NCI-H2081 (cell line): ENCODE measurements around the gene SULT1E1.
"Not testable (repeated sequence)": the region's sequence is repeated elsewhere in the genome, so short reads cannot be mapped to it uniquely, and the experiment has no call there.

Source experiments
- DNase-seq, 2 experiments: peaks; one replicate each; lab custom pipeline; 2025; lab: John Stamatoyannopoulos, UW

Gene SULT1E1

GRCh38 chr4:69843301-69843700 lies 16.6 kb downstream of the SULT1E1 start:
- no peak for DNase-seq

- DNase-seq: no peak
Observed at GRCh38 chr4:69838977-69839376, 21.0 kb downstream of the SULT1E1 start.

DNA sequence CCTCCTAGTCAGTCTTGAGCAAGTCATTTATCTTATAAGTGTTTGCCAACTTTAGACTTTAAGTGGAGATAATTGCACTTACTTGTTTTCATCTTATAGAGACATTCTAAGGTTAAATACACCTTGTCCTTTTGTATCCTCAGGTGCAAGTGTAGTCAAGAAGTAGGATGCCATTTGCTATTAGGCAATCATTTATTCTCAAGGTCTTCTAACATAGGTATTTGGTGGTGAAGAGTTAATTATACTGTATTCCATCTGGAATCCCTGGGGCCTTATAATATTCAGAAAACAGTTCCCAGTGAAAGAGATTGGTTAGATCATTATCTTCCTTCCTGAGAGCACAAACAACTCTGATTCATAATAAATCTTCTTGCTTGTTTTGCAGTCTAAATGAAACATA lies 23.7 kb downstream of the SULT1E1 start:
- DNase-seq: no peak

DNA sequence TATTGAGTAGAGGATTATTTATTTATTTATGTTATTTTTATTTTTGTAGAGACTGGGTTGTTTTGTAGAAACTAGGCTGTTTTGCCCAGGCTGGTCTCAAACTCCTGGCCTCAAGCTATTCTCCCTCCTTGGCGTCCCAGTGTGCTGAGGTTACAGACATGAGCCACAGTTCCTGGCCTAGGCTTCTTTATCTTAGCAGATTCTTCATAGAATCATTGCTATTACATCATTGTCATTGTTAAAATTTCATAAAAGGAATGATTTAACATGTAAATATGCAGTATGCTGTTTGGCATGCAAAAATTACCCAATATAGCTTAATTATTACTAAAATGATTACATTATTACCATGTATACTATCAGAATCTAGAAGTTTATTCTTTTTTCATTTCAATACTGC lies 24.2 kb downstream of the SULT1E1 start:
- DNase-seq: no peak

GRCh38 chr4:69833251-69833650 lies 26.7 kb downstream of the SULT1E1 start:
- no peak for DNase-seq

DNA sequence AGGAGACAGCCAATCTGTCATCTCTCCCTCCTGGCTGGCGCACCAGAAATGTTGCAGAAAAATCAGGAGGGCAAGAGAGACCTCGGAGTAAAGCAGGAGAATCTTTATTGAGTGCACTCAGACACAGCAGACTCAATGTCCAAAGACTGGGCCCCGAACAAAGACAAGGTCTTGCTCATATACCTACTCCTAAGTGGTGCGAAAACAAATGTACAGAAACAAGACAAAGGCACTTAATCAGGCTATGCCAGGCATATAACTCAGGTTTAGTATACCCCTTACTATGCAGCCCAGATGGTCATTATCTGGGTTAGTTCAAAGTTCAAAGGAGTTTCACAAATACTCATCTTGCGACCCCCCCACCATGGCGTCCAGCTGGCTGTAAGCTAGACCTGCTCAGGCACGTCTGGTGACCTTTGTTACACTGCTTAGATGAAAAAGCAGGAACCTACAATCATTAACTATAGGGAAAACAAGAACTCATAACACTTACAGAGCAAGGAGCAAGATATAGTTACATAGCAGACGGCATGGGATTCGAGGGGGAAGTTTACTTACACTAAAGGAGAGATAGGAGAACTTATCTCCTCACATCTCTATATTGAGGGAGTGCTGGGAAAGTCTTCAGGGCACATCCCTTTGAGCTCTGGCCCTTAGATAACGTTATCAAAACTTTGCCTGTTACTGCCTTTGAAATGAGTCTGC lies 27.5 kb downstream of the SULT1E1 start:
- DNase-seq: no peak

DNA sequence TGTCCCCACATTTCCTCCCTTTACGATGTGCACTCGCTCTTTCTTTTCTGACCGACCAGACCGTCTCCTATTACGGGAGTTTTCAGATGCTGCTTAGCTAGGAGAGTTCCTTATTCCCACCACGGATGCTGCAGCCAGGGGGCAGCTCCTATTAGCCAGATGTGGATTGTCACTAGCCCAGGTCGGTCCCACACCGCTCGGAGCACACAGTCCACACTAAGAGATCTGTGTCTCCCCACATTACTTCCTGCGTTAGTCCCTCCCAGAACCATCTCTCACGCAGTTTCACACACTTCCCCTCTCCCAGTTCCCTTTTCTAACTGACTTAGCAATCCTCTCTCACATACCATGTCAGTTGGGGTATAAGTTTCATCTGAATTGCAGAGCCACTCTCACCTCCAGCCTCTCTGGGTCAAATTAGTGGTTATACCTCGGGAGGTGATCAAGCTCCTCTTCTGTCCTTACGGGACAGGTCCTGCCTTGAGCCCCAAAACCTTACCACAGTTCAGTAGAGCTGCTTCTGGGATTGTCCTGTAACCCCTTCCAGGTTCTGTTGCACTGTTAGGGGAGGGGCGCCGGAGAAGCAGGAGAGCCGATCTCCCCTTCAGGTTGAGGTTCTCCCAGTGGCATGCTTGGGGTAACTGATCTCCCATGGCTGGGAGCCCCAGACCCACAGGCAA lies 28.2 kb downstream of the SULT1E1 start:
- no peak for DNase-seq

DNA sequence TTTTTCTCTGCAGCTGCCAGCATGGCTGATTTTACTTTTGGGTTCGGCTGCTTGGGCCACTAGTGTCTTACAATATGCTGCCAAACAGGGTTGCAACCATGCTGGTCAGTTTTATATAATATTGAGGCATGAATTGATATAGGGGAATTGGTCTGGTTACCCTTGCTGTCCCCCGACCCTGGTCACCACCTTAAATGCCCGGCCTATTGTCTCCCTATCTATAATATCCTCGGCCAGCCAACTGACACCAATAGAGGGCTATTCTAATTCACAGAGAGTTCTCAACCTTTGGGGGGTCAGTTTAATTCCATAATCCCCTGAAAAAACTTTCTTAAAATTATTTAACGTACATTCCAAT lies 28.7 kb downstream of the SULT1E1 start:
- no peak for DNase-seq

- DNase-seq: peak; percentile 31 to 54
Observed at GRCh38 chr4:69830560-69831269, 29.2 kb downstream of the SULT1E1 start.

GRCh38 chr4:69830192-69830559 lies 29.8 kb downstream of the SULT1E1 start:
- DNase-seq: no peak

DNA sequence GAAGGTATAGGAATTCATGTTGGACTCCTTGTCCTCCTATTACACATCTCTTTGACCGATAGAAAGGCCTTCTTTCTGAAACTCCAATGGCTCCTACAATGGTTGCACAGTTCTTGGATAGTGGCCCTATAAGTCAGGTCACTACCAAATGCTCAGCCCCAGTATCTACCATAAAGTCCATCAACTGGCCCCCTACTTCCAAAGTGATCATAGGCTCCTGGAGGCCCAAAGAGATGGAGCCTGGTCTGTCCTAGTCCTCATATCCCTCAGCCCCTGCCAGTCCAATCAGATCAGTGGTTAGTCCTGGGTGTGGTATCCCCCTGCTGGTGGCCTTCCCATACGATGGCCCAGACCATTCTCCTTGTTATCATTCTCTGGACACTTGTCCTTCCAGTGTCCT lies 30.3 kb downstream of the SULT1E1 start:
- DNase-seq: no peak

- DNase-seq: no peak
Observed at GRCh38 chr4:69828828-69829227, 31.1 kb downstream of the SULT1E1 start.

- not testable (repeated sequence) for DNase-seq
Observed at GRCh38 chr4:69825056-69825455, 34.9 kb downstream of the SULT1E1 start.

GRCh38 chr4:69823481-69824186 lies 36.3 kb downstream of the SULT1E1 start:
- DNase-seq: peak; percentile 5 to 45

GRCh38 chr4:69823048-69823447 lies 36.9 kb downstream of the SULT1E1 start:
- DNase-seq: no peak

DNA sequence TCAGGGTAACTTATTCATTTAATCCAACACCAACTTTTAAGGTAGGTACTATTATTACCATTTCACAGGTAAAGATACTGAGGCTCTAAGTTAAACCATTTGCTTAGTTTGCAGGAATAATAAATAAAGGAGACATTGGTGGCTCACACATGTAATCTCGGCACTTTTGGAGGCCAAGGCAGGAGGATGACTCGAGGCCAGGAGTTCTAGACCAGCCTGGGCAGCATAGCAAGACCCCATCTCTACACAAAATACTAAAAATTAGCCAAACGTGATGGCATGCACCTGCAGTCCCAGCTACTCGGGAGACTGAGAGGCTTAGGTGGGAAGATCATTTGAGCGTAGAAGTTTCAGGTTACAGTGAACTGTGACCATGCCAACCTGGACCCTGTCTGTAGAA lies 37.7 kb downstream of the SULT1E1 start:
- no peak for DNase-seq

DNA sequence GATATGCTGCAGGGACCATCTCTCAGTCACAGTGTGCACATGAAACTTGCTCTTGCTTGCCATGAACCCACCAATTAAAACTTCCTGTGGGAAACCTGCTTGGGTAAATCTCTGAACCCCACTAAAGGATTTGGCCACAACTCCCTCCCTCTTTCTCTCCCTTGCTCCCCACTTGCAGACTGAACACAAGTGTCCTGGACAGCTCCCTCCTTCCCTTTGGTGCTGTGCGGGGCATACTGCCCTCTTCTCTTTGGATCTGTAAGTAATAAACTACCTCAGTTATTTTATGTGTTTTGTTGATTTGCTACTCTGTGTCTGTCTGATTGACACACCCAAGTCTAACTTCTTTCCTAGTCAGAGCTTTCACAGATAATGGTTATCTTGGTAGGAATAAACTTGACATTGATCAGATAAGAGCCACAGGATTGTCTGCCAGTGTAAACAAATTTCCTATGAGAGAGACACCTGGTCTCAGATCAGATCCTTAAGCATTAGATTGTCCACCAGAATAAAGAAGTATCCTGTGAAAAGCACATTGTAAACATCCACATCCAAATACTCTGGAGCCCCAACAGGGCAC lies 41.8 kb downstream of the SULT1E1 start:
- no peak for DNase-seq

GRCh38 chr4:69816236-69816635 lies 43.7 kb downstream of the SULT1E1 start:
- no peak for DNase-seq

DNA sequence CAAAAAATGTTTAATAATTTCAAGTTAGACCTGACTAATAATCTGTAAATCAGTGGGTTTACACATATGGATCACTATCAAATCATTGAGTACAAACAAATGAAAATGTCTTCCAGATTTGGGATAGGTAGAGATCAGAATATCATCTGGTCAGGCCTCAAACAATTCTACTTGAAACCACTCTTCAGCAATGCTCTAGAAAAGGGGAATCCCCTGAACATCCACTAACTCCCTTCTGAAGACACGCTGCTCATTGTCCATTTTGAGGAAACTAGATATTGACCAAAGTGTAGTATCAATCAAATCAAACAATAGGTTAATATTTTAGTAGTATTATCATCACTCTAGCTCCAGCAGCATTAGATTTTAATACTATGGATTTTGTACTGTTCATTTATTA lies 46.3 kb downstream of the SULT1E1 start:
- DNase-seq: no peak

- no peak for DNase-seq
Observed at GRCh38 chr4:69811166-69811565, 48.8 kb downstream of the SULT1E1 start.

DNA sequence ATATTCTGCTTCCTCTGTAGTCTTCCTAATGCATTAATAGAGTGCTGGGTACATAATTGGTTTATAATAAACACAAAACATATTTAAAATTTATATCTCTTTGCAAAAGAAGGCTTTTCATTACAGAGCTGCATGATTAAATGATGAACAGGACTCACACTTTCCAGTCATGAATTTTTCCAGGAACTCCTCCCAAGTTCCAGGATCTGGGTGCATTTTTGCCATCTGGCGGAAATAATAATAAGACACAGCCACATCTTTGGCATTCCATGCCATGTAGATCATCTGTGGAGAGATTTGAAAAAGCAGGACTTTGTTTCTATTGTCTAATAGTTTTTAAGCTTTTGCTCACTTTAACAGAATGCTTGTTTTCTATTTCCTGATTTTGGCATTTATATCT lies 59.3 kb downstream of the SULT1E1 start:
- no peak for DNase-seq

GRCh38 chr4:69799337-69799736 lies 60.6 kb downstream of the SULT1E1 start:
- no peak for DNase-seq
